Rectal smooth muscle tissue (tissue), 1 donor: Measurements from ENCODE around the gene GRM8.

Source experiments
- H3K27ac ChIP-seq: one replicate; pipeline ENCODE4 v1.7.0; 2013; ENCODE audit warnings: low read depth, low read length, inconsistent platforms
- H3K27me3 ChIP-seq: one replicate; pipeline ENCODE4 v1.7.0; 2013; ENCODE audit warnings: low read length; ENCODE audit not compliant: control insufficient read depth, insufficient read depth
- H3K36me3 ChIP-seq: one replicate; pipeline ENCODE4 v1.7.0; 2013; ENCODE audit warnings: low read length; ENCODE audit not compliant: control insufficient read depth, insufficient read depth
- H3K4me1 ChIP-seq: one replicate; pipeline ENCODE4 v1.7.0; 2013; ENCODE audit warnings: low read length; ENCODE audit not compliant: control insufficient read depth, insufficient read depth
- H3K4me3 ChIP-seq: one replicate; pipeline ENCODE4 v1.7.0; 2013; ENCODE audit warnings: low read length
- H3K9ac ChIP-seq: one replicate; pipeline ENCODE4 v1.7.0; 2013; ENCODE audit warnings: low read length

The GRM8 gene

GRCh38 chr7:126805351-126805750 lies 447.4 kb downstream of the GRM8 start:
- H3K4me1 ChIP-seq: no peaks in the 10 kb centered on the region
- H3K27ac ChIP-seq: no peak overlapping the region
- no peaks in the 10 kb centered on the region for H3K36me3 ChIP-seq
- no peak overlapping the region for H3K4me3 ChIP-seq
- H3K9ac ChIP-seq: no peak overlapping the region
- H3K27me3 ChIP-seq: no peaks in the 10 kb centered on the region

- Histone ChIP-seq H3K27me3 (no peaks in the 10 kb centered on the region), H3K9ac (no peak overlapping the region), H3K27ac (no peak overlapping the region), H3K4me1 (no peaks in the 10 kb centered on the region), H3K36me3 (no peaks in the 10 kb centered on the region), H3K4me3 (no peak overlapping the region)
Observed at GRCh38 chr7:126804604-126805003, 448.1 kb downstream of the GRM8 start.

- Histone ChIP-seq H3K9ac (no peak overlapping the region), H3K36me3 (no peaks in the 10 kb centered on the region), H3K4me1 (no peaks in the 10 kb centered on the region), H3K27ac (no peak overlapping the region), H3K27me3 (no peaks in the 10 kb centered on the region), H3K4me3 (no peak overlapping the region)
Observed at GRCh38 chr7:126803990-126804389, 448.8 kb downstream of the GRM8 start.

GRCh38 chr7:126803060-126803665 lies 449.6 kb downstream of the GRM8 start:
- Histone ChIP-seq H3K9ac (no peak overlapping the region), H3K27ac (no peak overlapping the region), H3K4me3 (no peak overlapping the region), H3K4me1 (no peaks in the 10 kb centered on the region), H3K36me3 (no peaks in the 10 kb centered on the region), H3K27me3 (no peaks in the 10 kb centered on the region)

GRCh38 chr7:126801733-126802132 lies 451.0 kb downstream of the GRM8 start:
- Histone ChIP-seq H3K9ac (no peak overlapping the region), H3K27ac (no peak overlapping the region), H3K4me1 (no peaks in the 10 kb centered on the region), H3K36me3 (no peaks in the 10 kb centered on the region), H3K4me3 (no peak overlapping the region), H3K27me3 (no peaks in the 10 kb centered on the region)

- H3K27ac ChIP-seq: no peak overlapping the region
- H3K4me3 ChIP-seq: no peak overlapping the region
- no peaks in the 10 kb centered on the region for H3K36me3 ChIP-seq
- no peaks in the 10 kb centered on the region for H3K27me3 ChIP-seq
- no peaks in the 10 kb centered on the region for H3K4me1 ChIP-seq
- H3K9ac ChIP-seq: no peak overlapping the region
Observed at GRCh38 chr7:126799541-126799940, 453.2 kb downstream of the GRM8 start.

- no peak overlapping the region for H3K4me3 ChIP-seq
- no peak overlapping the region for H3K9ac ChIP-seq
- no peak overlapping the region for H3K27ac ChIP-seq
- H3K4me1 ChIP-seq: no peaks in the 10 kb centered on the region
- no peaks in the 10 kb centered on the region for H3K36me3 ChIP-seq
- no peaks in the 10 kb centered on the region for H3K27me3 ChIP-seq
Observed at GRCh38 chr7:126792521-126792920, 460.2 kb downstream of the GRM8 start.

- Histone ChIP-seq H3K36me3 (no peaks in the 10 kb centered on the region), H3K9ac (no peak overlapping the region), H3K4me3 (no peak overlapping the region), H3K27ac (no peak overlapping the region), H3K4me1 (no peaks in the 10 kb centered on the region), H3K27me3 (no peaks in the 10 kb centered on the region)
Observed at GRCh38 chr7:126791306-126791705, 461.4 kb downstream of the GRM8 start.

GRCh38 chr7:126790763-126791162 lies 462.0 kb downstream of the GRM8 start:
- H3K27ac ChIP-seq: no peak overlapping the region
- no peaks in the 10 kb centered on the region for H3K27me3 ChIP-seq
- no peaks in the 10 kb centered on the region for H3K4me1 ChIP-seq
- no peak overlapping the region for H3K4me3 ChIP-seq
- no peak overlapping the region for H3K9ac ChIP-seq
- H3K36me3 ChIP-seq: no peaks in the 10 kb centered on the region

- Histone ChIP-seq H3K9ac (no peak overlapping the region), H3K4me3 (no peak overlapping the region), H3K4me1 (no peaks in the 10 kb centered on the region), H3K27me3 (no peaks in the 10 kb centered on the region), H3K27ac (no peak overlapping the region), H3K36me3 (no peaks in the 10 kb centered on the region)
Observed at GRCh38 chr7:126783613-126784012, 469.1 kb downstream of the GRM8 start.

GRCh38 chr7:126780993-126781392 lies 471.7 kb downstream of the GRM8 start:
- Histone ChIP-seq H3K9ac (no peak overlapping the region), H3K27me3 (no peaks in the 10 kb centered on the region), H3K4me3 (no peak overlapping the region), H3K4me1 (no peaks in the 10 kb centered on the region), H3K27ac (no peak overlapping the region), H3K36me3 (no peaks in the 10 kb centered on the region)

- H3K36me3 ChIP-seq: no peaks in the 10 kb centered on the region
- H3K9ac ChIP-seq: no peak overlapping the region
- no peaks in the 10 kb centered on the region for H3K27me3 ChIP-seq
- no peaks in the 10 kb centered on the region for H3K4me1 ChIP-seq
- no peak overlapping the region for H3K27ac ChIP-seq
- H3K4me3 ChIP-seq: no peak overlapping the region
Observed at GRCh38 chr7:126778101-126778500, 474.6 kb downstream of the GRM8 start.

- Histone ChIP-seq H3K4me1 (no peaks in the 10 kb centered on the region), H3K27me3 (no peaks in the 10 kb centered on the region), H3K27ac (no peak overlapping the region), H3K9ac (no peak overlapping the region), H3K36me3 (no peaks in the 10 kb centered on the region), H3K4me3 (no peak overlapping the region)
Observed at GRCh38 chr7:126776498-126776897, 476.2 kb downstream of the GRM8 start.
